Lower leg skin (tissue), 3 donors: ENCODE results near the gene SASH3.

ENCODE experiments used
- CTCF ChIP-seq, 3 donors: fragments of 450-650 bp; IDR thresholded peaks; one replicate each; pipeline ENCODE4 v1.5.1; 2016; ENCODE audit warnings: antibody characterized with exemption in 3 of 3, mild to moderate bottlenecking in 3 of 3, moderate library complexity in 2 of 3
- POLR2A ChIP-seq, 2 donors: fragments of 450-650 bp; IDR thresholded peaks; one replicate each; pipeline ENCODE4 v1.6.1; 2016 to 2017; ENCODE audit warnings: antibody characterized with exemption in 2 of 2, mild to moderate bottlenecking in 1 of 2, moderate library complexity in 1 of 2

- no peak for TF ChIP-seq CTCF (IDR thresholded peaks at IDR 0.05)
- TF ChIP-seq POLR2A (IDR thresholded peaks at IDR 0.05) = no peak
These were observed 6.5 kb downstream of the SASH3 start for GRCh38 chrX:129786210-129786651.
